HepG2 (cell line): ENCODE measurements around the gene BRIP1. TPM values are rescaled to one million over a fixed set of nuclear protein-coding genes. Genes with fewer than 3 reads are reported as not detected.

ENCODE experiments used
- ATAC-seq: fragments of 200-7000 bp; cut with Tn5 transposase; 3 replicates; pipeline ENCODE4 v1.9.1; 2020; ENCODE audit warnings: mild to moderate bottlenecking, moderate library complexity
- BruUV-seq: library from RNA; stranded (reverse); fragments of 400-500 nt; replicated peaks from 2 replicates; lab custom pipeline; 2021; lab: Mats Ljungman, UMichigan
- CTCF ChIA-PET: fragments of 300-600 bp; formaldehyde crosslinking; extraction: SDS; loops from one replicate; lab custom pipeline; 2021; ENCODE audit warnings: low total read pairs, inconsistent platforms, low intra/inter-chr PET ratio; lab: Yijun Ruan, JAX
- POLR2A ChIA-PET: fragments of 350-600 bp; sonication (Branson Sonifier 250); formaldehyde crosslinking; loops from one replicate; lab custom pipeline; 2020; ENCODE audit warnings: antibody characterized with exemption, inconsistent platforms; lab: Yijun Ruan, JAX
- DNase-seq: peaks from one replicate; pipeline ENCODE4 v3.0.0-alpha.2; 2015; ENCODE audit warnings: low spot score
- FAIRE-seq: peaks from 3 replicates; lab custom pipeline; 2011; peaks lifted over from hg19 to GRCh38; lab: Jason Lieb, UNC
- H2AFZ ChIP-seq: one replicate; pipeline ENCODE4 v1.6.1; 2011; ENCODE audit warnings: low read length, inconsistent platforms
- H3K27ac ChIP-seq: fragments of 300-600 bp; 3 replicates; pipeline ENCODE4 v1.8.0; 2011; ENCODE audit warnings: mixed run types, mild to moderate bottlenecking, mixed read lengths, low read length, inconsistent platforms; ENCODE audit not compliant: insufficient read depth; ENCODE audit errors: extremely low read length
- H3K27me3 ChIP-seq, 2 experiments: fragments of 200-600 bp in 1 of 2; 2 replicates in 1 of 2; 3 replicates in 1 of 2; pipeline versions ENCODE4 v1.6.0 to v1.8.0; 2011; ENCODE audit warnings: low read length in 2 of 2, mild to moderate bottlenecking in 2 of 2, moderate library complexity in 2 of 2, inconsistent platforms in 1 of 2; ENCODE audit not compliant: insufficient read depth in 2 of 2, control insufficient read depth in 1 of 2
- H3K36me3 ChIP-seq, 2 experiments: fragments of 200-600 bp in 1 of 2; replicated peaks in 1 of 2; 2 replicates in 1 of 2; 3 replicates in 1 of 2; pipeline versions ENCODE4 v1.5.1 to v1.8.0; 2011; ENCODE audit warnings: low read length in 2 of 2, inconsistent platforms in 1 of 2; ENCODE audit not compliant: insufficient read depth in 2 of 2, control insufficient read depth in 1 of 2
- H3K4me1 ChIP-seq: 2 replicates; pipeline ENCODE4 v1.5.1; 2012; ENCODE audit warnings: low read length, inconsistent platforms; ENCODE audit not compliant: insufficient read depth
- H3K4me2 ChIP-seq: 2 replicates; pipeline ENCODE4 v1.6.0; 2011; ENCODE audit warnings: low read depth, low read length, inconsistent platforms
- H3K4me3 ChIP-seq, 3 experiments: fragments of 200-600 bp in 1 of 3; sonication (generic), shearing (Covaris generic) in 1 of 3; replicated peaks in 1 of 3; 2 replicates each; pipeline ENCODE4 v1.5.1; 2011 to 2016; ENCODE audit warnings: low read length in 3 of 3, inconsistent platforms in 2 of 3, low read depth in 2 of 3, mild to moderate bottlenecking in 2 of 3, control low read depth in 1 of 3, mixed read lengths in 1 of 3; ENCODE audit not compliant: insufficient read depth in 1 of 3
- H3K79me2 ChIP-seq: one replicate; pipeline ENCODE4 v1.6.1; 2011; ENCODE audit warnings: low read length, inconsistent platforms; ENCODE audit not compliant: insufficient read depth
- H3K9ac ChIP-seq: 2 replicates; pipeline ENCODE4 v1.6.0; 2011; ENCODE audit warnings: mild to moderate bottlenecking, low read depth, low read length, inconsistent platforms; ENCODE audit not compliant: insufficient read depth
- H3K9me3 ChIP-seq: 2 replicates; pipeline ENCODE4 v1.5.1; 2012; ENCODE audit warnings: mild to moderate bottlenecking, low read length
- H4K20me1 ChIP-seq: 2 replicates; pipeline ENCODE4 v1.6.0; 2011; ENCODE audit warnings: inconsistent platforms, mild to moderate bottlenecking, low read length, moderate library complexity; ENCODE audit not compliant: insufficient read depth
- ARHGAP35 ChIP-seq: sonication (generic); formaldehyde crosslinking; IDR thresholded peaks from 2 replicates; pipeline ENCODE4 v1.9.0; 2022; ENCODE audit warnings: mild to moderate bottlenecking, inconsistent platforms, moderate library complexity, missing genetic modification reagents, borderline replicate concordance
- GATAD1 ChIP-seq: IDR thresholded peaks from 2 replicates; pipeline ENCODE4 v1.6.1; 2016; ENCODE audit warnings: missing genetic modification reagents, missing compliant biosample characterization
- ISX ChIP-seq: sonication (generic); formaldehyde crosslinking; conservative IDR thresholded peaks from 2 replicates; pipeline ENCODE4 v1.5.0; 2020; ENCODE audit warnings: missing genetic modification reagents
- NFIB ChIP-seq: sonication (generic); formaldehyde crosslinking; IDR thresholded peaks from 2 replicates; pipeline ENCODE4 v1.9.0; 2021; ENCODE audit warnings: missing genetic modification reagents, mild to moderate bottlenecking, borderline replicate concordance
- RXRB ChIP-seq: IDR thresholded peaks from 2 replicates; pipeline ENCODE4 v1.6.1; 2016; ENCODE audit warnings: borderline replicate concordance, missing genetic modification reagents, missing compliant biosample characterization
- whole genome bisulfite sequencing: methylation state at CpG from one replicate; pipeline ENCODE4 v1.1.6; 2017; ENCODE audit warnings: low lambda C conversion rate; 5-methylcytosine and 5-hydroxymethylcytosine counted together
- in situ Hi-C: cut with HindIII; loops from 2 replicates; pipeline ENCODE4 v1.10.0; 2017; ENCODE audit warnings: low pct_unique_long_range_greater_than_20kb; ENCODE audit not compliant: extremely low pct_ligation_motif_present
- intact Hi-C: fragments of 100-400 bp; cut with micrococcal nuclease; formaldehyde crosslinking; loops from one replicate; pipeline ENCODE4 v1.10.0; 2022; ENCODE audit not compliant: unreplicated experiment
- polyA plus RNA-seq, 8 experiments: library from polyadenylated mRNA; depleted of rRNA in 3 of 8; stranded (reverse) in 7 of 8; unstranded in 1 of 8; fragments of >200 nt; fragmentation: Illumina TruSeq in 4 of 8; extraction: Trizol in 4 of 8; gene quantifications; 2 replicates each; pipeline versions ENCODE4 v1.2.1 to v1.2.3, GENCODE V29; 2011 to 2016; ENCODE audit warnings: low read depth in 4 of 8, missing spikeins in 1 of 8, mixed read lengths in 1 of 8; ENCODE audit not compliant: insufficient read depth in 1 of 8
- total RNA-seq, 5 experiments: library from RNA; depleted of rRNA; stranded (reverse); fragments of >200 nt; fragmentation: Illumina TruSeq; extraction: Trizol; gene quantifications; 2 replicates each; pipeline ENCODE4 v1.2.3, GENCODE V29; 2016; ENCODE audit warnings: low read depth in 1 of 5
- TF ChIP-seq, protein P1 (sequence below): sonication (generic); formaldehyde crosslinking; IDR thresholded peaks from 2 replicates; pipeline ENCODE4 v1.4.0; 2020; ENCODE audit warnings: missing genetic modification reagents; ENCODE audit errors: not compliant biosample characterization
- TF ChIP-seq, protein P2 (sequence below): sonication (generic); formaldehyde crosslinking; IDR thresholded peaks from 2 replicates; pipeline ENCODE4 v1.4.0; 2020; ENCODE audit warnings: mild to moderate bottlenecking, missing genetic modification reagents
- TF ChIP-seq, protein P3 (sequence below): sonication (generic); formaldehyde crosslinking; IDR thresholded peaks from 2 replicates; pipeline ENCODE4 v1.4.0; 2020; ENCODE audit warnings: mild to moderate bottlenecking, low read depth, missing genetic modification reagents

The BRIP1 gene
- total and polyA plus RNA-seq, 2 of the 13 experiments (the other 11 are each of a cell fraction or from before 2014, with no cell fraction given): 3.8 to 27.7 TPM

GRCh38 chr17:61834610-61835009 is 28.7 kb downstream of the BRIP1 start:
- FAIRE-seq: no peak
- no peaks in the 10 kb centered on the region for H3K4me1 ChIP-seq
- WGBS: 100% methylated on average over 2 of the region's 2 CpGs
- H3K27me3 ChIP-seq: no peaks in the 10 kb centered on the region
- intact Hi-C loops: loop anchor here (5.0 kb wide), 1 partner anchor 422 kb away; no protein-coding TSS in a partner anchor
- H2AFZ ChIP-seq: no peak overlapping the region
- in situ Hi-C loops: loop anchor here (5.0 to 25.0 kb wide), 3 partner anchors 197 to 822 kb away; no protein-coding TSS in a partner anchor
- POLR2A ChIA-PET: no interaction called here
- H3K4me2 ChIP-seq: no peak overlapping the region
- no peak overlapping the region for H3K27ac ChIP-seq
- no peaks in the 10 kb centered on the region for H4K20me1 ChIP-seq
- ATAC-seq: no peak
- TF ChIP-seq RXRB (no peak), NFIB (no peak), ARHGAP35 (CRISPR knock-in tag) (no peak), GATAD1 (no peak), ISX (CRISPR knock-in tag) (no peak)
- TF ChIP-seq, protein P1, sequence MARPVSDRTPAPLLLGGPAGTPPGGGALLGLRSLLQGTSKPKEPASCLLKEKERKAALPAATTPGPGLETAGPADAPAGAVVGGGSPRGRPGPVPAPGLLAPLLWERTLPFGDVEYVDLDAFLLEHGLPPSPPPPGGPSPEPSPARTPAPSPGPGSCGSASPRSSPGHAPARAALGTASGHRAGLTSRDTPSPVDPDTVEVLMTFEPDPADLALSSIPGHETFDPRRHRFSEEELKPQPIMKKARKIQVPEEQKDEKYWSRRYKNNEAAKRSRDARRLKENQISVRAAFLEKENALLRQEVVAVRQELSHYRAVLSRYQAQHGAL (CRISPR knock-in tag): no peak
- TF ChIP-seq, protein P2, sequence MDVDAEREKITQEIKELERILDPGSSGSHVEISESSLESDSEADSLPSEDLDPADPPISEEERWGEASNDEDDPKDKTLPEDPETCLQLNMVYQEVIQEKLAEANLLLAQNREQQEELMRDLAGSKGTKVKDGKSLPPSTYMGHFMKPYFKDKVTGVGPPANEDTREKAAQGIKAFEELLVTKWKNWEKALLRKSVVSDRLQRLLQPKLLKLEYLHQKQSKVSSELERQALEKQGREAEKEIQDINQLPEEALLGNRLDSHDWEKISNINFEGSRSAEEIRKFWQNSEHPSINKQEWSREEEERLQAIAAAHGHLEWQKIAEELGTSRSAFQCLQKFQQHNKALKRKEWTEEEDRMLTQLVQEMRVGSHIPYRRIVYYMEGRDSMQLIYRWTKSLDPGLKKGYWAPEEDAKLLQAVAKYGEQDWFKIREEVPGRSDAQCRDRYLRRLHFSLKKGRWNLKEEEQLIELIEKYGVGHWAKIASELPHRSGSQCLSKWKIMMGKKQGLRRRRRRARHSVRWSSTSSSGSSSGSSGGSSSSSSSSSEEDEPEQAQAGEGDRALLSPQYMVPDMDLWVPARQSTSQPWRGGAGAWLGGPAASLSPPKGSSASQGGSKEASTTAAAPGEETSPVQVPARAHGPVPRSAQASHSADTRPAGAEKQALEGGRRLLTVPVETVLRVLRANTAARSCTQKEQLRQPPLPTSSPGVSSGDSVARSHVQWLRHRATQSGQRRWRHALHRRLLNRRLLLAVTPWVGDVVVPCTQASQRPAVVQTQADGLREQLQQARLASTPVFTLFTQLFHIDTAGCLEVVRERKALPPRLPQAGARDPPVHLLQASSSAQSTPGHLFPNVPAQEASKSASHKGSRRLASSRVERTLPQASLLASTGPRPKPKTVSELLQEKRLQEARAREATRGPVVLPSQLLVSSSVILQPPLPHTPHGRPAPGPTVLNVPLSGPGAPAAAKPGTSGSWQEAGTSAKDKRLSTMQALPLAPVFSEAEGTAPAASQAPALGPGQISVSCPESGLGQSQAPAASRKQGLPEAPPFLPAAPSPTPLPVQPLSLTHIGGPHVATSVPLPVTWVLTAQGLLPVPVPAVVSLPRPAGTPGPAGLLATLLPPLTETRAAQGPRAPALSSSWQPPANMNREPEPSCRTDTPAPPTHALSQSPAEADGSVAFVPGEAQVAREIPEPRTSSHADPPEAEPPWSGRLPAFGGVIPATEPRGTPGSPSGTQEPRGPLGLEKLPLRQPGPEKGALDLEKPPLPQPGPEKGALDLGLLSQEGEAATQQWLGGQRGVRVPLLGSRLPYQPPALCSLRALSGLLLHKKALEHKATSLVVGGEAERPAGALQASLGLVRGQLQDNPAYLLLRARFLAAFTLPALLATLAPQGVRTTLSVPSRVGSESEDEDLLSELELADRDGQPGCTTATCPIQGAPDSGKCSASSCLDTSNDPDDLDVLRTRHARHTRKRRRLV: no peak
- TF ChIP-seq, protein P3, sequence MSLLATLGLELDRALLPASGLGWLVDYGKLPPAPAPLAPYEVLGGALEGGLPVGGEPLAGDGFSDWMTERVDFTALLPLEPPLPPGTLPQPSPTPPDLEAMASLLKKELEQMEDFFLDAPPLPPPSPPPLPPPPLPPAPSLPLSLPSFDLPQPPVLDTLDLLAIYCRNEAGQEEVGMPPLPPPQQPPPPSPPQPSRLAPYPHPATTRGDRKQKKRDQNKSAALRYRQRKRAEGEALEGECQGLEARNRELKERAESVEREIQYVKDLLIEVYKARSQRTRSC (CRISPR knock-in tag): no peak
- no TSS peak for BruUV-seq
- no peak overlapping the region for H3K4me3 ChIP-seq
- H3K36me3 ChIP-seq: no peaks in the 10 kb centered on the region; a peak in 4 of 5 replicates
- H3K9me3 ChIP-seq: no peaks in the 10 kb centered on the region
- H3K9ac ChIP-seq: no peak overlapping the region
- DNase-seq: no peak
- no peaks in the 10 kb centered on the region for H3K79me2 ChIP-seq
- CTCF ChIA-PET: no interaction called here
